Stimulated activated CD4-positive, alpha-beta T cell treated with anti-CD3 and anti-CD28 coated beads, Interleukin-15, amount 100 ng/mL, for 24 hours (primary cell): ENCODE measurements around the gene ISY1.
A peak's percentile ranks its signal among the peaks of the same experiment; 100 is the strongest.
"Not testable (repeated sequence)": the region's sequence is repeated elsewhere in the genome, so short reads cannot be mapped to it uniquely, and the experiment has no call there.

Experiments
- DNase-seq: peaks from one replicate; pipeline ENCODE4 v3.0.0-alpha.2; 2020

Gene ISY1

DNA sequence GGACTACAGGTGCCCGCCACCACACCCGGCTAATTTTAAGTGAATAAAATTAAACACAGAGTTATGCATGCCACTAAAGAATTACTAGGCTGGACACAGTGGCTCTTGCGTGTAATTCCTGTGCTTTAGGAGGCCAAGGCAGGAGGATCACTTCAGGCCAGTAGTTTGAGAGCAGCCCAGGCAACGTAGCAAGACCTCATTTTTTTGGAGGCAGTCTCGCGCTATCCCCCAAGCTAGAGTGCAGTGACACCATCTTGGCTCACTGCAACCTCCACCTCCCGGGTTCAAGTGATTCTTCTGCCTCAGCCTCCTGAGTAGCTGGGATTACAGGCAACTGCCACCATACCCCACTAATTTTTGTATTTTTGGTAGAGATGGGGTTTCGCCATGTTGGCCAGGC lies 4.7 kb upstream of the ISY1 start:
- not testable (repeated sequence) for DNase-seq

DNA sequence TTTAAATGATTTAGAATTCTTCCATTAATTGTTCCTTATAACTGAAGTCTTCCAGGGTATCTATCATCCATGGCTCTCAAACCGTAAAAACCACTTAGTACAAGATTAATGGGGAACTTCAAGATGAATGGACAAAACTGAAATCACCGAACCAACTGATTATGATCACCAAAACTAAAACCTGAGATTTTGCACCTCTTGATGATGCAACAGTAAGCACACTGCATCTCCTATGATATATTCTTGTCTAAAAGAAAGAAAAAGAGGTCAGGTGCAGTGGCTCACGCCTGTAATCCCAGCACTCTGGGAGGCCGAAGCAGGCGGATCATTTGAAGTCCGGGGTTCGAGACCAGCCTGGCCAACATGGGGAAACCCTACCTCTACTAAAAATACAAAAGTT lies 3.6 kb upstream of the ISY1 start:
- no peak for DNase-seq

DNA sequence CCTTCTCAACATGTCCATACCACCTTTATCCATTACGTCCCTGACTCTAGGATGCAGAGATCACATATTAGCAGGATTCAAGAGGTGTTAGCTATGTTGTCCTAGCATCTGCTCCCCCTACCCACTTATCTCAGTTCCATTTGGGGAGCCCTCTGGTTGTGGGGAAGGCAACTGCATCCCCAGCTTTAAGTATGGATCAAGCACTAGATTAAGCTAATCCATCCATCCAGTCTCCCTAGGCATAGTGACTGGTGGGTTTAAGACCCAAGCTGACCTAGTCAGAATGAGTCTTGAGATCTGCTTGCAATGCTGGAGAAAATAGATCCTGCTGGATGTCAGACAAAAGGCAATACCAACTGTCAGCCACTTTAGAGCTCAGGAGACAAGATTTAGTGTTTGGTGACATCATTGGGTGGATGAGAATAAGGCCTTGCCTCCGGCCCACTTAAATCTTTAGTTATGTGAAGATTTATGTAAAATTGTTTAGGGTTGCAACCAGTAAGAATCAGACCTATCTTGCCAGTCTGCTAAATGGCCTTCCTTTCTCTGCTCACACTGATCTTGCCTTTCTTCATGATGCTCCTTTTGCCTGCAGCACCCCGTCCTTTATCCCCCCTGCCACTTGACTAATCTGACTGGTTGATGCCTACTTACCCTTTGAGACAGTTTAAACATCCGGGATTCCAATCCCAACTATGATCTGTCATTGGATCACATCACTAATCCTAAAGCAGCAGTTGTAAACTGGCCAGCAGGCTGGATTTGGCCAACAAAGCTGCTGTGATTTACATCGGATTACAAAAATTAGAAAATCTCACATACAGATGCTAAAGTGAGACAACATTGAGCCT lies 2.1 kb upstream of the ISY1 start:
- no peak for DNase-seq

DNA sequence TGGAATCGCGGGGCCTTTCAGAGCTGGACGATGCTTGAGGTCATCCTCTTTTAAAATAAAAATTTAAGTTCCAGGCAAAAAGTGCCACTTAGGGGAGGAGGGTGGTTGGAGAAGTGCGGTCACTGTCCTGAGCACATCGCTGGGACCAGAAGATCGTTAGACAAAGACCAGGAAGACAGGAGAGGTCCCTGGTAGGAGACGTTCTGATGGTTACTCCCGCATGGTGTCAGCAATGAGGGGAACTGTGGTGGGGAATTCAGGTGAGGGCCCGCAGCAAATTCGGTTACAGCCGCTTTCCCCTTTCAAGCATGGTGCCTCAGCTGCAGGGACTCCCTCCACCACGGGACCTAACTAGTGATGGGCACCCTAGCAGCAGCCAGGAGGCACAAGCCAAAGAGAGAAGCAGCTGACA lies 1.0 kb upstream of the ISY1 start:
- DNase-seq = peak; percentile 61

DNA sequence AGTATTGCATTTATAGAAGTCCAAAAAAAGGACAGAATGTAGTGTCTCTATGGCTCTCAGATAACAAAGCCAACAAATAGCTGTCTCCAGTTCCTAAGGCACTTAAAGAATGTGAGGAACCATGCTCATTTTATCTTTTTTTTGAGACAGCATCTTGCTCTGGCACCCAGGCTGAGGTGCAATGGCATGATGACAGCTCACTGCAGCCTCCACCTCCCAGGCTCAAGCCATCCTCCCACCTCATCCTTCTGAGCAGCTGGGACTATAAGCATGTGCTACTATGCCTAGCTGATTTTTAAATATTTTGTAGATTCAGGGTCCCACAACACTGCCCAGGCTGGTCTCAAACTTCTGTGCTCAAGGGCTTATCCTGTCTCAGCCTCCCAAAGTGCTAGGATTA lies 16.1 kb downstream of the ISY1 start:
- no peak for DNase-seq

DNA sequence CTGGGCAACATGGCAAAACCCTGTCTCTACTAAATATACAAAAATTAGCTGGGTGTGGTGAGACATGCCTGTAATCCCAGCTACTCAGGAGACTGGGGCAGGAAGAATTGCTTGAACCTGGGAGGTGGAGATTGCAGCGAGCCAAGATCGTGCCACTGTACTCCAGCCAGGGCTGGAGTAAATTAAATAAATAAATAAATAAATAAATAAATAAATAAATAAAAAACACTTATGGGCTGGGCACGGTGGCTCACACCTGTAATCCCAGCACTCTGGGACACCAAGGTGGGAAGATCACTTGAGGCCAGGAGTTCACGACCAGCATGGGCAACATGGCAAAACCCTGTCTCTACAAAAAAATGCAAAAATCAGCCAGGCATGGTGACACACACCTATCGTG lies 19.9 kb downstream of the ISY1 start:
- not testable (repeated sequence) for DNase-seq

DNA sequence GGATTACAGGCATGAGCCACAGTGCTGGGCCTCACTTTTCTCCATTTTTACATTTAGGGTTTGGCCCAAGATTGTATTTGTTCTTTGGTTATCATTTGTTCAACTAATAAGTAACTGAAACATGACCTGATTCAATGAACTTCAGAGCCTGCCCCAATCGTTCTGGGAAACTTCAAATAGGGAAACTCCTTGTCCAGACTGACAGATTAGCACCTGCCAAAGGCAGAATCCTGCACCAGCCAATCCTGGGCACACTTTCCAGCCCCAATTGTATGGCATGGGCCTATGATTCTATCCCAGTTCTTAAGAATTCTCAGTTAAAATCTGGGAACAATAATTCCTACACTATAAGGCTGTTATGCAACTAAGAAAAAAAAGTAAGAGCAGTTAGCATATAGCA lies 21.0 kb downstream of the ISY1 start:
- no peak for DNase-seq

DNA sequence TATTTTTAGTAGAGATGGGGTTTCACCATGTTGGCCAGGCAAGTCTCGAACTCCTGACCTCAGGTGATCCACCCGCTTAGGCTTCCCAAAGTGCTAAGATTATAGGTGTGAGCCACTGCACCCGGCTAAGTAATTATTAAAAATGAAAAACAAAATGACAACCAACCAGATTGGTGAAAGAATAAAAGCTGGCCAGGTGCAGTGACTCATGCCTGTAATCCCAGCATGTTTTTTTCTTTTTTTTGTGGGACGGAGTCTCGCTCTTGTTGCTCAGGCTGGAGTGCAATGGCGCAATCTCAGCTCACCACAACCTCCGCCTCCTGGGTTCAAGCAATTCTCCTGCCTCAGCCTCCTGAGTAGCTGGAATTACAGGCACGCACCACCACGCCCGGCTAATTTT lies 24.6 kb downstream of the ISY1 start:
- not testable (repeated sequence) for DNase-seq

DNA sequence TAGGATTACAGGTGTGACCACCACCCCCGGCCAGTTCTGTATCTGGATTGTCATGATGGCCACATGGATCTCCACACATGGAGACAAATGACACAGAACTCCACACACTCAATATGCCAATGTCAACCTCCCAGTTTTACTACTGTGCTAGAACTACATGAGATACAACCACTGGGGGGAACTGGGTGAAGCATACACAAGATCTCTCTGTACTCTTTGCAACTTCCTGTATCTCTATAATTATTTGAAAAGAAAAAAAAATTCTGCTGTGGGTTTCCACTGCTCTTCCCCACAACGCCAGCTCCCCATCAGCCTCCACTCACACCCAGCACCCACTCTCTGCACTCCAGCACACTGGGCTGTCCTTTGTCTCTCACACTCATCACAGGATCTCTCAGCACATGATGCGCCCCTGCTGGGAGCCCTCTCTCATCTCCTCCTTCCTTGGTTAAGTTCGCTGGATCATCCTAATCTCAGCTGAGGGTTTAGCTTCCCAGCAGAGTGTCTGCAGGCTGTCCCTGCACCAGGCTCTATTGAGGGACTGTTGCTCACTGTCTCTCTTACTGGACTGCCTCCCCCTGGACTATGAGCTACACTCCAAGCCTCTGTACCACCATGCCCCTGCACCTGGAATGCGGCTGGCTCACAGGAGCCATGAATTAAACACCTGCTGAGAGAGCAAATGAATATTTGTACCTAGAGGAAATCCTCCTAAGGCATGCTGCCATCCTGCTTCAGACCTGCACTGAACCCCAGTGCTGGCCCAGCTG lies 28.6 kb downstream of the ISY1 start:
- DNase-seq = no peak

DNA sequence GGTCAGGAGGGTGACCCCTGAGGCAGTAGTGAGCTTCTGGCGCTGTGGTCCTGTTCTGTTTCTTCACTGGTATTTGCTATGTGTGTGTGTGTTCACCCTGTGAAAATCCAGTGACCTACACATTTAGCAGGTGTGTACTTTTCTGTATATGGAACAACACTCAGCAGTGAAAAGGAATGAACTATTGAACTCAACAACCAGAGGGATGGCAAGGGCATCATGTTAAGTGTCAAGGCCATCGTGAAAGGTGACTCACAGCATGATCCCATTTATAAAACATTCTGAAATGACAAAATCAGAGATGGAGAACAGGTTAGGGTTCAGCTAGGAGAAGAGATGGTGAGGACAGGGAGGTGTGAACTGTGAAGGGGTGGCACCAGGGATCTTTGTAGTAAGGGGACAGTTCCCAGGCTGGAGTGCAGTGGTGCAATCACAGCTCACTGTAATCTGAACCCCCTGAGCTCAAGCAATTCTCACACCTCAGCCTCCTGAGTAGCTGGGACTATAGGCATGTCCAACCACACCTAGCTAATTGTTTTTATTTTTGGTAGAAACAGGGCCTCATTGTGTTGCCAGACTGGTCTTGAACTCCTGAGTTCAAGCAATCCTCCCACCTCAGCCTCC lies 29.3 kb downstream of the ISY1 start:
- no peak for DNase-seq

DNA sequence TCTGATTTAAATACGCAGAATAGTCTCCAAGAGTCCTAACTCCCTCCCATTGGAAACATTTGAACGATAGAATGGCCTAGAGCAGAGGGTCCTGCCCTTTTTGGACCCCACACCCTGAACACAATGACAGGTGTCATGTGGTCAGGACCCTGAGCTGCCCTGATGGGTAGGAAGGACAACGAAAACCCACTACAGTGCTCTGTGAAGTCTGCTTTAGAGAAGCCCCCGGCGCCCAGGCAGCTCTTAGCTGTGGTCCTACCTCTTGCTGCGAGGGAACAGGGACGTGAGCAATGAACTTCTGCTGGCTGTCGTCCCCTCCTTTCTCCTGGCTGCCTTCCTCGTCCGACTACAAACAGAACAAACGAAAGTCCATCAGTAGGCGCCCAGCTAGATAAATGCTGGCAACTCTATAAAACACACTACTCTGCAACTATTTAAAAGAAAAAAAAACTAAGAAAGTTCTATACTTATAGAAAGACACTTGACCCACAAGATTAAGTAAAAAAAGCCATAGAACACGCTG lies 30.5 kb downstream of the ISY1 start:
- DNase-seq = no peak

DNA sequence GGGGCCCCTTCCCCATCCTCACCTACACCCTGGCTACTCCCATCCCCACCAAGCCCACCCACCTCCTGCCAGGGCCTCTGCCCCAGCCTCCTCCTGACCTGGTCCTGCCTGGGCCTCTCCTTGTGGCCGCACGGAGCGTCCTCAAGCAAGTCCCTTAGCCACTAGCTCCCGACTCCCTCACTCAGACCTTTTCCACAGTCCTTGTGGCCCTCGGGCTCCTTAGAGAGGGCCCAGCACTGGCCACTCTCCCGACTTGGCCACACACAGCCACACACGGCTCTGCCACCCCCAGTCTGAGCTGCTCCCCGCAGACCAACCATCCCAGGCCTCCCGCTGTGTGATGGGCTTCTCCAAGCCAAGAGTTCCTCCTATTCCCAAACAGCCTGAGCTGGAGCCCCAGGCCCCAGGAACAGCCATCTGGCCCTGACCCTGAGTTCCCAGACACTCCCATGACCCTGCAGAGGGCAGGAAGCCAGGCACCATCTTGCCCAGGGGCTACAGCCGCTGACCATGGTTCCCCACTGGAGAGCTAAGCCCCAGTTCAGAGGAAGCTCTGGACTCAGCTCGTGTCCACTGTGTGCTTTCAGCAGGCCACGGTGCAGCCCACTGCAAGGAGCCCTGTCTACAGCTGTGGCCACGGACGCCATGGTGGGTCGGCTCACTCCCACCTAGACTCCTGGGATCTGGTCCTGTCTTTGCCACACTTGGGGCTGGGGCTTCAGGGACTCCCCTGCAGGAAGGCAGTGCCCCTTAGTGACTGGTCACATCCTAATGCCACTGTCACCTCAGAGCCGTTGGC lies 32.3 kb downstream of the ISY1 start:
- no peak for DNase-seq

DNA sequence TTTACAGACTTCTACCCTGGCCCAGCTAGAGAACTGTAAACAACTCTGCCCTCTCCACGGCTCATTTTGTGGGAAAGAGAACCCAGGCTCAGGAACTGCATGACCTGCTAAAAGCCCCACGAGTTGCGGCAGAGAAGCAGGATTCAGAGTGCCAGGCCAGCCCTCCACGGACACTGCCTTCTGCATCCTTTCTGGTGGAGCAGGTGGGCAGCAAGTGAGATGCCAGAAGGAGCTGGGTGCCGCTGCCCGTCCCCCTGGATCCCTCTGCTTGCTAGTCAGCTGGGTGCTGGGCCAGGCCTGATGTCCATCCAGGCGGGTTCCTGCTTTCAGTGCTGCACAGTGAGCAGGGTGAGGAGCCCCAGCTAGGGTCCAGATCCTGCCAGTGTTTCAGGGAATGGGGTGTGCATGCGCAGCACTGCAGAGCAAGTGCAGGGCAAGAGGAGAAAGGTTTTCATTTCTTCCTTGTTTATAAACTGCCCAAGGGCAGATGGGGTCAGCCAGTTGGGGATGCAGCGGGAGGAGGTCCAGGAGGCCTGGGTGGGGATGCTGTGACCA lies 34.1 kb downstream of the ISY1 start:
- DNase-seq = no peak

DNA sequence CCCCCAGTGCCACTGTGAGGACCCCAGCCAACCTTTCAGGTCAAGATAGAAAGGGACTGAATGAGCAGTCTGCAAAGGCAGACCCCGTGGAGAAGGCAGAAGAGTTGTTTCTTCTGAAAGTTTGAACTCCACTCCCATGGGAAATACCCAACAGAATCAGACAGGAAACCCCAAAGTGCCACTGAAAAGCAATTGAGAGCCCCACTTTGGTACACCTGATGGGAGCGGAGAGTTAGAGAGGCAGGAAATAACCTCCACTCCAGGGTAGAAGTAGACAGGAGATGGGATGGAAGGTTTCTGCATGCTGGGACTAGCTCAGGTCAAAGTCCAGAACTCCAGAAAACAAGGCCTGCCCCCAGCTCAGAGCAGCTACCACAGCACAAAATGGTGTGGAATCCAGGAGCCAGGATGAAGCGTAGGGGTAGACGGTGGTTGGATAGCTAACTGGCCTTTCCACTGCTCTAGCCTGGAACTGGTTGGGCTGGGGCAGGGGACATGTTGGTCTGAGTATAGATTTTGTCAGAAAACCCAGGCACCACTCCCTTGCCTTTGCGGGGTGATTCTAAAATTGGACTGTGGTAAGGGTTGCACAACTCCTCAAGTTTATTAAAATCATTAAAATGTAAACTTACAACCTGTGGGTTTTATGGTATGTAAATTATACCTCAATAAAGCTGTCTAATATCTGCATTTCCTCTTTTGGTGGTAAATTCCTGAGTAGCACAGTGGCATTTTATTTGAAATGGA lies 37.4 kb downstream of the ISY1 start:
- DNase-seq = no peak

DNA sequence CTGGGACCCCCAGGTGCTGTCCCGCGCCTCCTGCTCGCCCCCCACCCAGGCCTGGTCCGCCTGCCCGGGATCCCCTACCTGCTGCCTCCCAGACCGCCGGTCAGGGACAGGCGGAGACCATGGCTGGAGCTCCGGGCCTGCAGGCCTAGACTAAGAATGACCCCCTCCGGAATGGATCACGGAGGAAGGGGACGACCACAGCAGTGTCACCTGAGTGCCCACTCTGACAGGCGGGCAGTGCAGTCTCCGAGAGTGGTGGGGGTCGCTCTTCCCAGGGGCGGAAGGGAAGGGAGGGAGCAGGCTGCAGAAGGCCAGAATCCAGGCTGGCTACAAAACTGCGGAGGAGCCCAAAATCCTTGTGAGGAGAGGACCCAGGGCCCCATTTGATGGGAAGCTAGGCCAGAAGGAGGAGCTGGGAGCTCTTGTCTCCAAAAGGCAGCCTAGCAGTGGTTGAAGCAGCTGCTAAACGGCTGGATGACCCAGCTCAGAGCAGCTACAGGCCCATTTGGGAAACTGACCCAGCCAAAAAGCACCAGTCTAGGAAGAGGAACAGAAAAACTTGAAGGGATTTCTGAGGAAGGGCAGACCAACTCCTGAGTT lies 38.4 kb downstream of the ISY1 start:
- DNase-seq = no peak

DNA sequence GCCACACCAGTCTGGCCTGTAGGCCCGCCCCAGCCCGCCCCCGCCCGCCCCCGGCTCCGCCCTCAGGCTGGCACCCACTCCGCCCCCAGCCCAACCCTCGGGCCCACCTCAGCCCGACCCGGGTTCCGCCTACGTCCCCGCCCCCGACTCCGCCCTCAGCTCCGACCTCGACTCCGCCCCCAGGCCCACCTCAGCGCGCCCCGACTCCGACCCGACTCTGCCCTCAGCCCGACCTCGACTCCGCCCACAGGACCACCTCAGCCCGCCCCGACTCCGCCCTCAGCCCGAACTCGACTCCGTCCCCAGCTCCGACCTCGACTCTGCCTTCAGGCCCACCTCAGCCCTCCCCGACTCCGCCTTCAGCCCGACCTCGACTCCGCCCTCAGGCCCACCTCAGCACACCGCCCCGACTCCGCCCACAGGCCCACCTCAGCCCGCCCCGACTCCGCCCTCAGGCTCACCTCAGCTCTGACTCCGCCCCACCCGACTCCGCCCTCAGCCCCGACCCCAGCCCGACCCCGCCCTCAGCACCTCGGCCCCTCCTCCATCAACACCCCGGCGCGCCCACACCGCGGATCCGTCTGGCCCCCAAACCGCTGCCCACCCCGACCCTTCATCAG lies 39.0 kb downstream of the ISY1 start, which contains the start of gene RAB43:
RAB43 (minus strand) TSS at position 13 of the 620 bp plus-strand sequence. CDS start 315 bp downstream, outside the sequence.
- DNase-seq = peak; percentile 87

DNA sequence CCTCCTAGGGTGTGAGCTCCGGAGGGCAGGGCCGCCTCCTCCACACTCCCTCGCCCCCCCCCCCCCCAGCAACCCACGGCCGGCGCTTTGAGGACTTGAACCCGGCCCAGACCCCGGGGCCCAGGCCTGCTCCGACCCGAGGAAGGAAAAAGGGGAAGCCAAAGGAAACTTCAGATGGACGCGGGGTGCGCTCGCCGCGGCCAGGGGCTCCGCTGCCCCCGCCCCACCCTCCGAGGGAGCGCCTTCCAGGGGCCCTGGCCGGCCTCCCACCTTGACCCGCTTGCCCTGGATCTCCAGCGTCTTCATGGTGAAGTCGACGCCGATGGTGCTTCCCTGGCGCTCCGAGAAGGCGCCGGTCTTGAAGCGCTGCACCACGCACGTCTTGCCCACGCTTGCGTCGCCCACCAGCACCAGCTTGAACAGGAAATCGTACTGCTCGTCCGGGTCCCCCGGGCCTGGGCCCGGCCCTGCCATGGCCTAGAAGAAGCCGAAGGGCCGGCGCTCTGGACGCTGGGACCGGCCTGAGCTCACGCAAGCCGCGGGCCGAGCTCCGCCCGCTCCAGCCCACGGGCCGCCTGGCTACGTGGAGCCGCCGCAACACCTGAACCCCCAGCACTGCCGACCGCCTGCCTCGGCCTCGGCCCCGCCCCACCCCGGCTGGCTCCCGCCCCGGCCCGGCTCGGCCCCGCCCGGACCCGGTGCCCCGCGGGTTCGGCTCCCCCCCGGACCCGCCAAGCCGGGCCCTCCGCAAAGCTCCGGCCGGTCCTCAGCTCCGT lies 39.7 kb downstream of the ISY1 start:
- DNase-seq = no peak

DNA sequence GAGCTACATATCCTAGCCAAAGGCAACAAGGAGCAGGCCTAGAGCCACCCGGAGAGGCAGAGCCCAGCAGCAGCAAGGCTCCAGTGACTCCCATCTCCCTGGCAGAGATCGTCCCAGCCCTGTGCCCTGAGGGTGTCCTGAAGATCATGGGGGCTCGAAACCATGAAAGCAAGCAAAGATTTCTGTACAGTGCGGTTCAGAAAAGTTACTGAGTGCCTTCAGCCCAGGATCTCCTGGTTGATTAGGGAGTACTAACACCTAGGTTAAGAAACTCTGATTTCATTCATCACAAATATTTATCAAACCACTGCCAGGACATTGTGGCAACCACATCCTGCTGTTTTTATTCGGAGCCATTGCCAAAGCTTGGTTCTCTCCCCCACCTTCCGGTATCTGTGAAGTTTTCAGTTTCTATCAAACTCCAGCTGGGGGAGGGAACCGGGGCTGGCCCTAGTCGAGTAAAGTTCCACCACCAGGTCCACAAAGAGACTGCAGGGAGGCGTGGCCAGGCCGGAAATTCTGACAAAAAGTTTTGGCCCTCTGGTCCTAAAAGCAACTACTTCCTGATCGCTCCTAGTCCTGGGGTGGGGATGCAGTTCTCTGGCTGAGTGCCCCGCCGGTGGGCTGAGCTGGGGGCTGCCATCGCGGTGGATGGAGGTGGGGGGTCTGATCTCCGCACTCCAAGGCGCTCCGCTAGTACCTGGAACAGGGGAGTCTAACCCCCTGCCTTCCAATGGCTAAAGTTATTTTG lies 40.4 kb downstream of the ISY1 start:
- peak; percentile 96 for DNase-seq
